ENCODE measurements around the gene MXRA8. TPM values are rescaled to one million over a fixed set of nuclear protein-coding genes. Genes with fewer than 3 reads are reported as not detected.

MXRA8 gene
- total and polyA plus RNA-seq, 2 donors from 2014 or later, result 26.0 to 64.7 TPM

DNA sequence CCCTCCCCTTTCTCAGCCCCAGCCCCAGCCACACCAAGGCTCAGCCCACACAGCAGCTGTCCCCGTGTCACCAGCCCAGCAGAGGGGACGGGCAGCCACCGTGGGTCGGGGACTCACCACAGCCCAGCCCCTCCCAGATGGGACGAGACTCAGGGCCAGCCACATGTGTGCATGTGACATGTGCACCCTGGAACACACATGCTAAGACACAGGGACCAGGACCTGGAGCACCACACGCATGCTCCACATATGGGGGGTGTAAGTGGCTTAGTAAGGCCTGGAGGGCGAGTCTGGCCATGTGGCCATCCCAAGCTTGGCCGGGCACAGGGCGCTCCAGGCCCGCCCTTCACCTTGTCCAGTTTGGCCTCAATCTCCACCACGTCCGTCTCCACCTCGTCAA, 54.6 kb downstream of the MXRA8 start:
- FAIRE-seq, result no peak
- Histone ChIP-seq H3K4me1 (ENCODE audit: control insufficient read depth in 2 of 3, insufficient read depth in 2 of 3, low read depth in 1 of 3, low read length in 3 of 3) (peaks cover 0 to 31% (median 12%) of the 10 kb centered on the region in 3 donors), H3K9ac (ENCODE audit: low read length in 3 of 3) (no peak overlapping the region), H3K27me3 (ENCODE audit: control insufficient read depth, insufficient read depth, low read length) (no peaks in the 10 kb centered on the region), H3K27ac (ENCODE audit: low read depth in 2 of 2, low read length in 2 of 2) (no peak overlapping the region), H3K4me3 (ENCODE audit: low read length in 3 of 3) (no peak overlapping the region), H3K36me3 (ENCODE audit: control insufficient read depth in 2 of 3, insufficient read depth in 3 of 3, low read length in 3 of 3) (no peaks in the 10 kb centered on the region), H3K9me3 (ENCODE audit: control insufficient read depth in 2 of 3, insufficient read depth in 1 of 3, low read length in 3 of 3) (no peaks in the 10 kb centered on the region)
- no peak for TF ChIP-seq CTCF (IDR thresholded peaks at IDR 0.05; ENCODE audit: borderline replicate concordance, extremely low read depth, insufficient read depth)
- no peak for DNase-seq
- intact Hi-C loops (cut with DNase I), result no loop called here

DNA sequence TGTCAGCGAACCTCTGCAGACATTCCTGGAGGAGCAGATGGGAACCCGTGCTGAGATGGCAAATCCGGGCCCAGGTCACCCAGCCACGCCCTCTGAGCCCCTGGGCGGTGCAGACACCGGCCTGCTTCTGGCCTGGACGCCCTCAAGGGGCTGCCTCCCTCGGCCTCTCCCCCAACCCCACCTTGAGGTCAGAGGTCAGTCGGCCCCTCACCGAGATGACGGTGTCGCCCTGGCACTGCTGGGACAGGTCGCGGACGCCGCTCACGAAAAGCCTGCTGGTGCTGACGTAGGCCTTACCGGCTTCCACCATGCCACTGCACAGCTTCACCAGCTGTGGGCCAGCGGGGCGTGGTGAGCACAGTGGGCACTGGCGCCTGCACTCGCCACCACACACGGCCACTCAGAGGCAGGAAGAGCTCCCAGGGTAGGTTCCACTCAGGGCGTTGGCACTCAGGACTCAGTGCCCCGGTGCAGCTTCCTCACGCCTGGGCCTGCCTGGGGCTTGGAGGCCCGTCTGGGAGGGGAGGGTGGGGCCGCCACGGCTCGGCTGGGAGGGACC, 55.3 kb downstream of the MXRA8 start:
- FAIRE-seq (no peak), DNase-seq (no peak)
- no peak for TF ChIP-seq CTCF (IDR thresholded peaks at IDR 0.05; ENCODE audit: borderline replicate concordance, extremely low read depth, insufficient read depth)
- Histone ChIP-seq H3K4me1 (ENCODE audit: control insufficient read depth in 2 of 3, insufficient read depth in 2 of 3, low read depth in 1 of 3, low read length in 3 of 3) (peaks cover 0 to 31% (median 12%) of the 10 kb centered on the region in 3 donors), H3K9ac (ENCODE audit: low read length in 3 of 3) (no peak overlapping the region), H3K4me3 (ENCODE audit: low read length in 3 of 3) (no peak overlapping the region), H3K27ac (ENCODE audit: low read depth in 2 of 2, low read length in 2 of 2) (no peak overlapping the region), H3K36me3 (ENCODE audit: control insufficient read depth in 2 of 3, insufficient read depth in 3 of 3, low read length in 3 of 3) (no peaks in the 10 kb centered on the region), H3K9me3 (ENCODE audit: control insufficient read depth in 2 of 3, insufficient read depth in 1 of 3, low read length in 3 of 3) (no peaks in the 10 kb centered on the region), H3K27me3 (ENCODE audit: control insufficient read depth, insufficient read depth, low read length) (no peaks in the 10 kb centered on the region)
- intact Hi-C loops (cut with DNase I), result no loop called here

Small RNA genes lying within 50 kb of the gene (microRNA-seq; reads per million reads assigned to microRNA genes)
- gene MIR6727 (not detected), gene MIR6808 (not detected)

Other genes with a start within 250 kb of the MXRA8 start
- gene C1orf159, start 242.5 kb downstream of the MXRA8 start, total RNA-seq, result 14.8 TPM
- 8.6 TPM for gene C1orf159, start 242.5 kb downstream of the MXRA8 start, polyA plus RNA-seq (ENCODE audit: insufficient read depth, low read depth, low replicate concordance)
- 1.5 TPM for gene TTLL10, start 184.7 kb downstream of the MXRA8 start, total RNA-seq
- gene TTLL10, start 184.7 kb downstream of the MXRA8 start, polyA plus RNA-seq (ENCODE audit: insufficient read depth, low read depth, low replicate concordance), result not detected
- gene TNFRSF18, start 152.0 kb downstream of the MXRA8 start, total RNA-seq, result 8.1 TPM
- not detected for gene TNFRSF18, start 152.0 kb downstream of the MXRA8 start, polyA plus RNA-seq (ENCODE audit: insufficient read depth, low read depth, low replicate concordance)
- gene TNFRSF4, start 144.4 kb downstream of the MXRA8 start, total RNA-seq, result 5.1 TPM
- gene TNFRSF4, start 144.4 kb downstream of the MXRA8 start, polyA plus RNA-seq (ENCODE audit: insufficient read depth, low read depth, low replicate concordance), result 3.3 TPM
- 160 TPM for gene SDF4, start 126.6 kb downstream of the MXRA8 start, total RNA-seq
- gene SDF4, start 126.6 kb downstream of the MXRA8 start, polyA plus RNA-seq (ENCODE audit: insufficient read depth, low read depth, low replicate concordance), result 143 TPM
- 20.3 TPM for gene B3GALT6, start 126.3 kb downstream of the MXRA8 start, total RNA-seq
- gene B3GALT6, start 126.3 kb downstream of the MXRA8 start, polyA plus RNA-seq (ENCODE audit: insufficient read depth, low read depth, low replicate concordance), result 13.7 TPM
- 3.1 TPM for gene C1QTNF12, start 111.8 kb downstream of the MXRA8 start, total RNA-seq
- 9.9 TPM for gene C1QTNF12, start 111.8 kb downstream of the MXRA8 start, polyA plus RNA-seq (ENCODE audit: insufficient read depth, low read depth, low replicate concordance)
- gene UBE2J2, start 84.7 kb downstream of the MXRA8 start, total RNA-seq, result 56.6 TPM
- 57.4 TPM for gene UBE2J2, start 84.7 kb downstream of the MXRA8 start, polyA plus RNA-seq (ENCODE audit: insufficient read depth, low read depth, low replicate concordance)
- 4.6 TPM for gene SCNN1D, start 78.1 kb downstream of the MXRA8 start, total RNA-seq
- 4.6 TPM for gene SCNN1D, start 78.1 kb downstream of the MXRA8 start, polyA plus RNA-seq (ENCODE audit: insufficient read depth, low read depth, low replicate concordance)
- 39.5 TPM for gene ACAP3, start 50.6 kb downstream of the MXRA8 start, total RNA-seq
- 15.9 TPM for gene ACAP3, start 50.6 kb downstream of the MXRA8 start, polyA plus RNA-seq (ENCODE audit: insufficient read depth, low read depth, low replicate concordance)
- gene PUSL1, start 50.0 kb downstream of the MXRA8 start, total RNA-seq, result 12.6 TPM
- gene PUSL1, start 50.0 kb downstream of the MXRA8 start, polyA plus RNA-seq (ENCODE audit: insufficient read depth, low read depth, low replicate concordance), result 13.9 TPM
- gene INTS11, start 33.9 kb downstream of the MXRA8 start, total RNA-seq, result 100 TPM
- gene INTS11, start 33.9 kb downstream of the MXRA8 start, polyA plus RNA-seq (ENCODE audit: insufficient read depth, low read depth, low replicate concordance), result 73.6 TPM
- gene CPTP, start 33.8 kb downstream of the MXRA8 start, total RNA-seq, result 21.9 TPM
- 51.5 TPM for gene CPTP, start 33.8 kb downstream of the MXRA8 start, polyA plus RNA-seq (ENCODE audit: insufficient read depth, low read depth, low replicate concordance)
- gene TAS1R3, start 27.3 kb downstream of the MXRA8 start, total RNA-seq, result 1.3 TPM
- gene TAS1R3, start 27.3 kb downstream of the MXRA8 start, polyA plus RNA-seq (ENCODE audit: insufficient read depth, low read depth, low replicate concordance), result 0.15 TPM
- 55.0 TPM for gene DVL1, start 9.1 kb downstream of the MXRA8 start, total RNA-seq
- 32.5 TPM for gene DVL1, start 9.1 kb downstream of the MXRA8 start, polyA plus RNA-seq (ENCODE audit: insufficient read depth, low read depth, low replicate concordance)
- gene AURKAIP1, start 16.7 kb upstream of the MXRA8 start, total RNA-seq, result 111 TPM
- 359 TPM for gene AURKAIP1, start 16.7 kb upstream of the MXRA8 start, polyA plus RNA-seq (ENCODE audit: insufficient read depth, low read depth, low replicate concordance)
- 199 TPM for gene CCNL2, start 40.8 kb upstream of the MXRA8 start, total RNA-seq
- gene CCNL2, start 40.8 kb upstream of the MXRA8 start, polyA plus RNA-seq (ENCODE audit: insufficient read depth, low read depth, low replicate concordance), result 72.0 TPM
- gene MRPL20, start 48.7 kb upstream of the MXRA8 start, total RNA-seq, result 103 TPM
- gene MRPL20, start 48.7 kb upstream of the MXRA8 start, polyA plus RNA-seq (ENCODE audit: insufficient read depth, low read depth, low replicate concordance), result 221 TPM
- 5.2 TPM for gene ANKRD65, start 62.7 kb upstream of the MXRA8 start, total RNA-seq
- gene ANKRD65, start 62.7 kb upstream of the MXRA8 start, polyA plus RNA-seq (ENCODE audit: insufficient read depth, low read depth, low replicate concordance), result 7.1 TPM
- gene VWA1, start 77.1 kb upstream of the MXRA8 start, total RNA-seq, result 116 TPM
- gene VWA1, start 77.1 kb upstream of the MXRA8 start, polyA plus RNA-seq (ENCODE audit: insufficient read depth, low read depth, low replicate concordance), result 103 TPM
- gene ATAD3C, start 91.1 kb upstream of the MXRA8 start, total RNA-seq, result 10.0 TPM
- gene ATAD3C, start 91.1 kb upstream of the MXRA8 start, polyA plus RNA-seq (ENCODE audit: insufficient read depth, low read depth, low replicate concordance), result 14.3 TPM
- 28.8 TPM for gene ATAD3B, start 113.2 kb upstream of the MXRA8 start, total RNA-seq
- 13.3 TPM for gene ATAD3B, start 113.2 kb upstream of the MXRA8 start, polyA plus RNA-seq (ENCODE audit: insufficient read depth, low read depth, low replicate concordance)
- gene ATAD3A, start 153.6 kb upstream of the MXRA8 start, total RNA-seq, result 19.1 TPM
- gene ATAD3A, start 153.6 kb upstream of the MXRA8 start, polyA plus RNA-seq (ENCODE audit: insufficient read depth, low read depth, low replicate concordance), result 17.5 TPM
- 1.9 TPM for gene TMEM240, start 182.1 kb upstream of the MXRA8 start, total RNA-seq
- 1.7 TPM for gene TMEM240, start 182.1 kb upstream of the MXRA8 start, polyA plus RNA-seq (ENCODE audit: insufficient read depth, low read depth, low replicate concordance)
- gene SSU72, start 216.3 kb upstream of the MXRA8 start, total RNA-seq, result 102 TPM
- 143 TPM for gene SSU72, start 216.3 kb upstream of the MXRA8 start, polyA plus RNA-seq (ENCODE audit: insufficient read depth, low read depth, low replicate concordance)
- 2.6 TPM for gene FNDC10, start 241.6 kb upstream of the MXRA8 start, total RNA-seq
- 18.2 TPM for gene FNDC10, start 241.6 kb upstream of the MXRA8 start, polyA plus RNA-seq (ENCODE audit: insufficient read depth, low read depth, low replicate concordance)

Measured in kidney (tissue), 14 donors.